LNCaP clone FGC (cell line): Measurements from ENCODE around the gene VPS37C.
"Not testable (repeated sequence)": the region's sequence is repeated elsewhere in the genome, so short reads cannot be mapped to it uniquely, and the experiment has no call there.

ENCODE experiments used
- DNase-seq: peaks from one replicate; pipeline ENCODE4 v3.0.0-alpha.2; 2011; ENCODE audit warnings: low read depth
- H3K4me3 ChIP-seq: 2 replicates; pipeline ENCODE4 v1.5.1; 2011; ENCODE audit warnings: mild to moderate bottlenecking, low read depth, low read length, control low read depth
- CTCF ChIP-seq: IDR thresholded peaks from 2 replicates; pipeline ENCODE4 v1.5.1; 2012; ENCODE audit warnings: mild to moderate bottlenecking; ENCODE audit not compliant: control insufficient read depth, insufficient read depth; ENCODE audit errors: extremely low read depth

VPS37C gene

GRCh38 chr11:61161190-61162091, at the start of gene VPS37C:
Gene VPS37C (minus strand): TSS chr11:61161426. CDS start chr11:61138829, 22,597 bp downstream.
- no peak for DNase-seq
- no peak for TF ChIP-seq CTCF
- H3K4me3 ChIP-seq = peak within 1 kb of the TSS; percentile 80

- DNase-seq, H3K4me3 ChIP-seq: not testable (repeated sequence)
Measured at GRCh38 chr11:61210629-61211028, 49.4 kb upstream of the VPS37C start.

GRCh38 chr11:61207636-61208310, 46.5 kb upstream of the VPS37C start:
- H3K4me3 ChIP-seq, DNase-seq: not testable (repeated sequence)

GRCh38 chr11:61204502-61205059, 43.4 kb upstream of the VPS37C start:
- H3K4me3 ChIP-seq, DNase-seq: not testable (repeated sequence)

- H3K4me3 ChIP-seq, DNase-seq: not testable (repeated sequence)
Measured at GRCh38 chr11:61203873-61204272, 42.6 kb upstream of the VPS37C start.

GRCh38 chr11:61202950-61203746, 41.9 kb upstream of the VPS37C start, which contains the start of gene PGA3:
Gene PGA3 (plus strand): TSS chr11:61203515. CDS start chr11:61203565, 50 bp downstream.
- not testable (repeated sequence) for DNase-seq, H3K4me3 ChIP-seq

GRCh38 chr11:61201476-61201875, 40.2 kb upstream of the VPS37C start:
- no peak for TF ChIP-seq CTCF
- DNase-seq = no peak
- no peak overlapping the region for H3K4me3 ChIP-seq

- H3K4me3 ChIP-seq = no peak overlapping the region
- no peak for TF ChIP-seq CTCF
- DNase-seq = no peak
Measured at GRCh38 chr11:61198948-61199523, 37.8 kb upstream of the VPS37C start.

- TF ChIP-seq CTCF = no peak
- no peak overlapping the region for H3K4me3 ChIP-seq
- no peak for DNase-seq
Measured at GRCh38 chr11:61198361-61198760, 37.1 kb upstream of the VPS37C start.
